HepG2 (cell line): ENCODE measurements around the gene TCF20. TPM values are rescaled to one million over a fixed set of nuclear protein-coding genes. Genes with fewer than 3 reads are reported as not detected.

Experiments
- ARID2 ChIP-seq: sonication (generic); formaldehyde crosslinking; IDR thresholded peaks from 2 replicates; pipeline ENCODE4 v1.8.1; 2022; ENCODE audit warnings: mild to moderate bottlenecking, missing genetic modification reagents, borderline replicate concordance
- CCAR2 ChIP-seq: fragments of 200-400 bp; formaldehyde crosslinking; optimal IDR thresholded peaks from 2 replicates; pipeline ENCODE3; 2018; ENCODE audit warnings: low read depth, mild to moderate bottlenecking, low read length, moderate library complexity
- CTCF ChIP-seq: sonication (generic); formaldehyde crosslinking; IDR thresholded peaks from 2 replicates; pipeline ENCODE4 v1.5.0; 2020; ENCODE audit warnings: mild to moderate bottlenecking, missing genetic modification reagents, moderate library complexity
- E2F2 ChIP-seq: sonication (generic); formaldehyde crosslinking; IDR thresholded peaks from 2 replicates; pipeline ENCODE4 v1.4.0; 2020; ENCODE audit warnings: missing genetic modification reagents, borderline replicate concordance
- EHMT2 ChIP-seq: fragments of 200-600 bp; sonication (generic); IDR thresholded peaks from 2 replicates; pipeline ENCODE4 v1.7.0; 2017; ENCODE audit warnings: antibody characterized with exemption, low read depth, low read length, borderline replicate concordance
- EP300 ChIP-seq, 3 experiments: sonication (generic) in 1 of 3; formaldehyde crosslinking in 1 of 3; IDR thresholded peaks; 2 replicates each; pipeline versions ENCODE4 v1.5.1 to v1.6.1; 2011 to 2020; ENCODE audit warnings: low read depth in 2 of 3, low read length in 2 of 3, borderline replicate concordance in 1 of 3, improper control_type of control experiment in 1 of 3, mild to moderate bottlenecking in 1 of 3, missing genetic modification reagents in 1 of 3, moderate library complexity in 1 of 3
- FOXA1 ChIP-seq, 2 experiments: fragments of 450-650 bp in 1 of 2; sonication (generic) in 1 of 2; formaldehyde crosslinking in 1 of 2; IDR thresholded peaks; 2 replicates each; pipeline versions ENCODE4 v1.4.0 to v1.6.1; 2016 to 2020; ENCODE audit warnings: missing genetic modification reagents in 1 of 2
- KAT2B ChIP-seq: fragments of 150-350 bp; IDR thresholded peaks from 2 replicates; pipeline ENCODE4 v1.6.1; 2014; ENCODE audit warnings: low read depth, low read length, borderline replicate concordance
- MAFG ChIP-seq: sonication (generic); formaldehyde crosslinking; IDR thresholded peaks from 2 replicates; pipeline ENCODE4 v1.5.1; 2020; ENCODE audit warnings: mild to moderate bottlenecking, missing genetic modification reagents
- MED8 ChIP-seq: sonication (generic); formaldehyde crosslinking; IDR thresholded peaks from 2 replicates; pipeline ENCODE4 v1.8.1; 2023; ENCODE audit warnings: mild to moderate bottlenecking, missing genetic modification reagents; ENCODE audit not compliant: insufficient replicate concordance
- RNF219 ChIP-seq: sonication (generic); formaldehyde crosslinking; IDR thresholded peaks from 2 replicates; pipeline ENCODE4 v1.5.0; 2020; ENCODE audit warnings: mild to moderate bottlenecking, missing genetic modification reagents
- RXRA ChIP-seq: sonication (generic); formaldehyde crosslinking; IDR thresholded peaks from 2 replicates; pipeline ENCODE4 v1.5.1; 2020; ENCODE audit warnings: missing genetic modification reagents
- SP5 ChIP-seq: IDR thresholded peaks from 2 replicates; pipeline ENCODE4 v1.6.1; 2016; ENCODE audit warnings: low read depth, borderline replicate concordance
- STAT6 ChIP-seq: sonication (generic); formaldehyde crosslinking; IDR thresholded peaks from 2 replicates; pipeline ENCODE4 v1.4.0; 2020; ENCODE audit warnings: missing genetic modification reagents, mild to moderate bottlenecking, borderline replicate concordance
- ZFP91 ChIP-seq: sonication (generic); formaldehyde crosslinking; IDR thresholded peaks from 2 replicates; pipeline ENCODE4 v1.9.0; 2022; ENCODE audit warnings: missing genetic modification reagents, mild to moderate bottlenecking, borderline replicate concordance
- ZNF232 ChIP-seq: sonication (generic); formaldehyde crosslinking; IDR thresholded peaks from 2 replicates; pipeline ENCODE4 v1.4.0; 2020; ENCODE audit warnings: missing genetic modification reagents, borderline replicate concordance
- ZNF501 ChIP-seq: sonication (generic); formaldehyde crosslinking; IDR thresholded peaks from 2 replicates; pipeline ENCODE4 v1.5.1; 2020; ENCODE audit warnings: mild to moderate bottlenecking, moderate library complexity, missing genetic modification reagents
- ZNF775 ChIP-seq: sonication (generic); formaldehyde crosslinking; IDR thresholded peaks from 2 replicates; pipeline ENCODE4 v1.4.0; 2020; ENCODE audit warnings: missing genetic modification reagents, mild to moderate bottlenecking, moderate library complexity, borderline replicate concordance
- polyA plus RNA-seq, 8 experiments: library from polyadenylated mRNA; depleted of rRNA in 3 of 8; stranded (reverse) in 7 of 8; unstranded in 1 of 8; fragments of >200 nt; fragmentation: Illumina TruSeq in 4 of 8; extraction: Trizol in 4 of 8; gene quantifications; 2 replicates each; pipeline versions ENCODE4 v1.2.1 to v1.2.3, GENCODE V29; 2011 to 2016; ENCODE audit warnings: low read depth in 4 of 8, missing spikeins in 1 of 8, mixed read lengths in 1 of 8; ENCODE audit not compliant: insufficient read depth in 1 of 8
- total RNA-seq, 5 experiments: library from RNA; depleted of rRNA; stranded (reverse); fragments of >200 nt; fragmentation: Illumina TruSeq; extraction: Trizol; gene quantifications; 2 replicates each; pipeline ENCODE4 v1.2.3, GENCODE V29; 2016; ENCODE audit warnings: low read depth in 1 of 5

TCF20 gene
- total and polyA plus RNA-seq, 2 of the 13 experiments (the other 11 are each of a cell fraction or from before 2014, with no cell fraction given), result 12.8 to 23.7 TPM

GRCh38 chr22:42282252-42282942 is 11.9 kb upstream of the TCF20 start (continued):
- 0 out of 2 replicates have a peak, but pooled peaks have one; percentile 31 for TF ChIP-seq ZNF501 (CRISPR knock-in tag)
- TF ChIP-seq MED8 (CRISPR knock-in tag), result no peak
- no peak for TF ChIP-seq RNF219 (CRISPR knock-in tag)
- no peak for TF ChIP-seq SP5 (CRISPR knock-in tag)
- no peak; a peak in 1 of 4 replicates for TF ChIP-seq EP300 (IDR thresholded peaks at IDR 0.05; ENCODE audit: low read depth in 2 of 2, low read length in 2 of 2)
- no peak for TF ChIP-seq EP300 (CRISPR knock-in tag; IDR thresholded peaks at IDR 0.05; ENCODE audit: borderline replicate concordance)
- no peak for TF ChIP-seq KAT2B
- TF ChIP-seq E2F2 (CRISPR knock-in tag), result no peak
- no peak for TF ChIP-seq ARID2
- no peak for TF ChIP-seq EHMT2
- no peak for TF ChIP-seq STAT6
- no peak for TF ChIP-seq ZNF232 (CRISPR knock-in tag)
- 0 out of 2 replicates have a peak, but pooled peaks have one; percentile 28 for TF ChIP-seq CTCF (CRISPR knock-in tag)
- no peak for TF ChIP-seq MAFG (CRISPR knock-in tag)
- no peak for TF ChIP-seq FOXA1 (IDR thresholded peaks at IDR 0.05)
- peak; percentile 46 for TF ChIP-seq FOXA1 (CRISPR knock-in tag; IDR thresholded peaks at IDR 0.05)
- TF ChIP-seq ZFP91, result no peak; the same call in 1 of the 2 replicates
- no peak for TF ChIP-seq ZNF775 (CRISPR knock-in tag)
- no peak; the same call in 1 of the 2 replicates for TF ChIP-seq RXRA
- no peak for TF ChIP-seq CCAR2
